HEK293T (cell line): ENCODE measurements around the gene C1GALT1.
A peak's percentile ranks its signal among the peaks of the same experiment; 100 is the strongest.

Source experiments
- CTCF ChIA-PET: fragments of 350-600 bp; formaldehyde crosslinking; extraction: SDS; loops from one replicate; lab custom pipeline; 2021; ENCODE audit warnings: antibody characterized with exemption, inconsistent platforms; lab: Yijun Ruan, JAX
- POLR2A ChIA-PET: fragments of 350-600 bp; formaldehyde crosslinking; extraction: SDS; loops from one replicate; lab custom pipeline; 2020; ENCODE audit warnings: antibody characterized with exemption, inconsistent platforms; lab: Yijun Ruan, JAX
- DNase-seq: peaks from one replicate; pipeline ENCODE4 v3.0.0; 2012; ENCODE audit warnings: mixed read lengths; ENCODE audit errors: extremely low spot score
- ARNT ChIP-seq: fragments of 450-650 bp; IDR thresholded peaks from 2 replicates; pipeline ENCODE4 v1.6.1; 2017; ENCODE audit warnings: mild to moderate bottlenecking
- BHLHE40 ChIP-seq: fragments of 450-650 bp; IDR thresholded peaks from 2 replicates; pipeline ENCODE4 v1.6.1; 2016; ENCODE audit warnings: mild to moderate bottlenecking, moderate library complexity, borderline replicate concordance
- CTBP1 ChIP-seq: fragments of 450-650 bp; IDR thresholded peaks from 2 replicates; pipeline ENCODE4 v1.6.1; 2016; ENCODE audit warnings: borderline replicate concordance
- ELF4 ChIP-seq: fragments of 450-650 bp; IDR thresholded peaks from 2 replicates; pipeline ENCODE4 v1.6.1; 2017; ENCODE audit warnings: antibody characterized with exemption
- FOXA1 ChIP-seq: fragments of 450-650 bp; IDR thresholded peaks from 2 replicates; pipeline ENCODE4 v1.6.1; 2016; ENCODE audit warnings: mild to moderate bottlenecking
- FOXK2 ChIP-seq: fragments of 450-650 bp; IDR thresholded peaks from 2 replicates; pipeline ENCODE4 v1.6.1; 2016; ENCODE audit warnings: mild to moderate bottlenecking
- FOXM1 ChIP-seq: fragments of 450-650 bp; IDR thresholded peaks from 2 replicates; pipeline ENCODE4 v1.6.1; 2017; ENCODE audit warnings: mild to moderate bottlenecking, borderline replicate concordance
- HDGF ChIP-seq: fragments of 450-650 bp; IDR thresholded peaks from 2 replicates; pipeline ENCODE4 v1.6.1; 2017; ENCODE audit warnings: antibody characterized with exemption, borderline replicate concordance
- L3MBTL2 ChIP-seq: fragments of 450-650 bp; conservative IDR thresholded peaks from 2 replicates; pipeline ENCODE4 v1.6.1; 2016; ENCODE audit warnings: mild to moderate bottlenecking
- LEF1 ChIP-seq: fragments of 450-650 bp; IDR thresholded peaks from 2 replicates; pipeline ENCODE4 v1.6.1; 2017; ENCODE audit warnings: mild to moderate bottlenecking, borderline replicate concordance
- NFRKB ChIP-seq: fragments of 450-650 bp; IDR thresholded peaks from 2 replicates; pipeline ENCODE4 v1.6.1; 2016; ENCODE audit warnings: mild to moderate bottlenecking, moderate library complexity
- PKNOX1 ChIP-seq: fragments of 450-650 bp; IDR thresholded peaks from 2 replicates; pipeline ENCODE4 v1.6.1; 2016
- SP1 ChIP-seq: fragments of 450-650 bp; IDR thresholded peaks from 2 replicates; pipeline ENCODE4 v1.6.1; 2017
- SUZ12 ChIP-seq: fragments of 450-650 bp; IDR thresholded peaks from 2 replicates; pipeline ENCODE4 v1.6.1; 2016; ENCODE audit warnings: mild to moderate bottlenecking
- TARDBP ChIP-seq: fragments of 450-650 bp; IDR thresholded peaks from 2 replicates; pipeline ENCODE4 v1.6.1; 2016
- ZNF384 ChIP-seq: fragments of 450-650 bp; IDR thresholded peaks from 2 replicates; pipeline ENCODE4 v1.6.1; 2016

The C1GALT1 gene

GRCh38 chr7:7178906-7179305 is 3.4 kb upstream of the C1GALT1 start:
- DNase-seq: no peak
- TF ChIP-seq HDGF (no peak), BHLHE40 (no peak), SUZ12 (no peak)
- POLR2A ChIA-PET: no interaction called here
- CTCF ChIA-PET: interaction anchor here (0.5 kb wide), 1 partner anchor 22 kb away, joined by 3 read pairs; no protein-coding TSS in a partner anchor

- no peak for TF ChIP-seq LEF1
- no peak for TF ChIP-seq FOXM1
- TF ChIP-seq PKNOX1: no peak
- no peak for TF ChIP-seq ELF4
- no peak for TF ChIP-seq TARDBP
- no peak for TF ChIP-seq SP1
- TF ChIP-seq L3MBTL2: no peak
- no peak for TF ChIP-seq SUZ12
- TF ChIP-seq BHLHE40: no peak
- TF ChIP-seq NFRKB: no peak
- no peak for TF ChIP-seq FOXK2
- no peak for TF ChIP-seq ARNT
- TF ChIP-seq ZNF384: no peak
- no peak for TF ChIP-seq FOXA1
- TF ChIP-seq CTBP1: no peak
- TF ChIP-seq HDGF: no peak
- DNase-seq: no peak
- POLR2A ChIA-PET: interaction anchor here (0.7 to 1.4 kb wide), 2 partner anchors 9 to 81 kb away, joined by 3 read pairs; no protein-coding TSS in a partner anchor
- CTCF ChIA-PET: interaction anchor here (0.6 to 1.9 kb wide), 3 partner anchors 75 to 335 kb away, joined by 3 to 4 read pairs (median 4); no protein-coding TSS in a partner anchor
These were observed 1.5 kb upstream of the C1GALT1 start for GRCh38 chr7:7180725-7181449.

- TF ChIP-seq L3MBTL2 (0 out of 2 replicates have a peak, but pooled peaks have one; percentile 5), SP1 (no peak)
- ChIA-PET POLR2A (interaction anchor here (0.7 to 1.4 kb wide), 4 partner anchors 9 to 82 kb away, joined by 3 to 5 read pairs (median 3); no protein-coding TSS in a partner anchor), CTCF (interaction anchor here (0.6 to 1.9 kb wide), 4 partner anchors 76 to 334 kb away, joined by 3 to 4 read pairs (median 4); no protein-coding TSS in a partner anchor)
- peak; percentile 13 for DNase-seq
These were observed 707 bp upstream of the C1GALT1 start for GRCh38 chr7:7181519-7182155.

DNA sequence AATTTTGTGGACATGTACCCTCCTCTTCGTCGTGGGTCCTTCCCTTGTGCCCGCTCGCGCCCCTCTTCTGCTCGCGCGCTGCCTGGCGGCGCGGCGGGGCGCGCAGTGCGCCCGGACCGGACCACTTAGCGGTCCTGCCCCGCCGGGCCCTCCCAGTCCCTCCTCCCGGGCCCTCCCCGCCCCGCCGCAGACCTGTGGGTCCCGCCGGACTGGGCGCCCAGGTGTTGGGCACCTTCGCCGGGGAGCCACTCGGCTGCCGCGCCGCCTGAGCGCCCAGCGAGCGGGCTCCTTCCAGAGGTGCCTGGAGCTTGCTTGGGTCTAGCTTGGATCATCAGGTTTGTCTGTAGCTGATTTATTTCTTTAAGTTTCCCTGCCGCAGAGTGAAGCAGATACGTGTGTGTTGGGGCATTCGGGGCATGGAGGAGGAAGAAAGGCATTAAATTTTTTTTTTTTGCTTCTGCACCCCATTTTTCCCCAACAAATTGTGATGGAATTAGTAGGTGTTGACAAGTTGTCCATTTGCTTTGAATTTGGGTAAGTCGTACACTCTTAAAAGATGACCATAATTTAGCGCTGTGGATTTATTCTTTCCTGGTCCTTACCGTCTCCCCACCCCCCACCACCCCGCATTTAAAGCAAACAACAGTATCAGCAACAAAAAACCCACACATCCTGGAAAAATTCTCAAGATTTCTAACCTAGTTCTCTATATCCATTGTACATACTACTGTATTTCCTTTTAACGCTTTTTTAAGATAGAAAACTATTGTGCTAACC is 905 bp downstream of the C1GALT1 start:
- DNase-seq: peak; percentile 35
- ChIA-PET POLR2A (interaction anchor here (1.0 kb wide), 1 partner anchor 60 kb away, joined by 3 read pairs; no protein-coding TSS in a partner anchor), CTCF (interaction anchor here (0.6 kb wide), 2 partner anchors 220 to 1007 kb away, joined by 3 read pairs; no protein-coding TSS in a partner anchor)
- TF ChIP-seq BHLHE40: no peak
- TF ChIP-seq CTBP1: no peak
- TF ChIP-seq ARNT: no peak
- no peak for TF ChIP-seq HDGF
- TF ChIP-seq NFRKB: no peak

DNA sequence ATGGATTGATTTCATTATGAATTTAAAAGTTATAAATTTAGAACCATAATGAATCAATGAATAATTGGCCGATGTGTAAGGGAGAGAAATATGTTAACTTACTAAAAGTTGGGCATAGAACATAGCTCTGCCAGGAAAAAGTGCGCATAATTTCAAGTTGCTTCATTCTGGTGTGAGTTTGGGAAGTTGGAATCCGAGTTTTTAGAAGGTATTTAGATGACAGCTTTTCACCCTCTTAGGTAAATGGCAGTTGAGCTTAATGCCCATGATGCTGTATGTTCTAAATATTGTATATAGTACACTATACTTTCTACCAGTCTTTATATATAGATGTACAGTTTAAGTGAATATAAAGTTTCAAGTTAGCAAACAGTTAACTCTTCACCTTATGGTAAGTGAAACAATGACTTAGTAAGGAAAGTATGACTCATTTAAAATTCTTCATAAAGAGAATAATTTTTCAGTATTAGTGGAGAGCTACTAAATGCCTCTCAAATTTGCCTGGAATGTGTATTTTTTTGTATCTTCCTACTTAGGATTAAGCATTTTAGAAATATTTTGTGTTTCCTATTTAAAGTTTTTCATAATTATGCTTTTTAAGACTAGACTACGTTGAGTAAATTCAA is 1.6 kb downstream of the C1GALT1 start:
- ChIA-PET POLR2A (interaction anchor here (1.0 kb wide), 1 partner anchor 59 kb away, joined by 3 read pairs; no protein-coding TSS in a partner anchor), CTCF (interaction anchor here (0.6 kb wide), 2 partner anchors 219 to 1006 kb away, joined by 3 read pairs; no protein-coding TSS in a partner anchor)
- no peak for TF ChIP-seq BHLHE40
- no peak for TF ChIP-seq PKNOX1
- TF ChIP-seq ELF4: no peak
- TF ChIP-seq LEF1: no peak
- no peak for TF ChIP-seq ARNT
- TF ChIP-seq ZNF384: no peak
- TF ChIP-seq L3MBTL2: no peak
- TF ChIP-seq FOXA1: no peak
- TF ChIP-seq SUZ12: no peak
- TF ChIP-seq FOXM1: no peak
- DNase-seq: no peak

- ChIA-PET POLR2A (no interaction called here), CTCF (no interaction called here)
- no peak for DNase-seq
- TF ChIP-seq TARDBP (no peak), ZNF384 (no peak), LEF1 (no peak), FOXK2 (no peak), SUZ12 (no peak), CTBP1 (no peak), FOXA1 (no peak)
These were observed 3.1 kb downstream of the C1GALT1 start for GRCh38 chr7:7185371-7185989.
